ENCODE measurements around the gene FAM241A.
A peak's percentile ranks its signal among the peaks of the same experiment; 100 is the strongest.
"Not testable (repeated sequence)": the region's sequence is repeated elsewhere in the genome, so short reads cannot be mapped to it uniquely, and the experiment has no call there.

FAM241A gene

GRCh38 chr4:112145326-112145789 lies at the start of gene FAM241A:
FAM241A (plus strand) TSS chr4:112145454; CDS start chr4:112145581, 127 bp downstream.
- peak; percentile 83 for DNase-seq

DNA sequence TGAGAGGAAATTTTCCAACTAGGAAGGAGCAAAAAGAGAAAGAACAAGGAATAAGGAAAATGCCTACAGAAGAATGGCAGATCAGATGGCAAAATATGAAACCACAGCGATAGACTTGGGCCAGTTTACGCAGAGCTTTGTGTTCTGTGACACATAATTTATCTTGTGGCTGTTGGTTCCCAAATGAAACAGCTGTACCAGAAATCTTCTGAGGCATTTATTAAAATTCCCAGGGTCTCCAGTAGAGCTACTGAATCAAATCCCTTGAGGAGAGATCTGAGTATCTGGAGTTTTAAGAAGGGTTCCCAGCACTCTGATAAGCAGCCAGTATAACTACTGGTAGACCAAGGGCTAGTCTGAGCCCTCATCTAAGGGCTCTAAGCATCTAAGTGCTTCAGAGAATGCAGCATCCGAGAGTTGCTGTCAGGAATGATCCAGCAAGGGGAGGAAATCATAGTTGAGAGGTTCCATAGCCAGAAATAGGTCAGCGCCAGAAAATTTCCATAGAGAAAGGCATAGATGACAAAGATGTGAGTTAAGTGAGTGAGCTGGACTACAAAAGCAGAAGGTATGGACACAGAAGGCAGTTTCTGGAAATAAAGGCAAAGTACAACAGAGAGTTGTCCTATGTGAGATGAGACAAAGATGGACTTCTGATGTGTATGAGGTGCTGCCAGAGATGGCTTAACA lies 46.3 kb upstream of the FAM241A start:
- DNase-seq = no peak

DNA sequence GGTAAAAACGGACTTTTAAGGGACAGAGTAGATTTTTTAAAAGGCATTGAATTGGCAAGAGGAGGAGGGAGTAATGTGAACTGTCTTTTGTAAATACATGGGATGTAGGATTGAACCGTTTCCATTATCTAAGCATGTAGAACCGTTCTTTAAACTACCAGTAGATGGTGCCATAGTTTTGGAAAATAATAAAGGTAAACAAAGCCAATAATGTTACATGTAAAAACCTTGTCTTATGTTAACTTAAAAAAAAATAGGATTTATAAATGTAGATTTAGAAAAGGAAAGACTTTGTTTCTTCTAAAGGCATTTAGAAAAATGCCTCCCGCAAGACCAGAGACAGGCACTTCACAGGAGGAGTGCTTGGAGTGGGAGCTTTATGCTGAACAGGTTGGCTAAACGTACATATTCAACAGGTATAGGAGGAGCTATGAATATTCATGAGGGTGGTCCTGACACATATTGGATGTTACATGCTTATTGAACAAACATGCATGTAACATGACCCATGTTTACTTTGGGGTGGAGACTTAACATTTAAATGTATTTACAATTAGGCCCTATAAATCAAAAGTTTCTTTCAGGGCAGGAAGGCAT lies 45.5 kb upstream of the FAM241A start:
- DNase-seq = peak; percentile 60

- DNase-seq = no peak
Measured at GRCh38 chr4:112102875-112103370, 42.3 kb upstream of the FAM241A start.

- no peak for DNase-seq
Measured at GRCh38 chr4:112105201-112105969, 39.9 kb upstream of the FAM241A start.

GRCh38 chr4:112109360-112110058 lies 35.7 kb upstream of the FAM241A start:
- DNase-seq = peak; percentile 84

DNA sequence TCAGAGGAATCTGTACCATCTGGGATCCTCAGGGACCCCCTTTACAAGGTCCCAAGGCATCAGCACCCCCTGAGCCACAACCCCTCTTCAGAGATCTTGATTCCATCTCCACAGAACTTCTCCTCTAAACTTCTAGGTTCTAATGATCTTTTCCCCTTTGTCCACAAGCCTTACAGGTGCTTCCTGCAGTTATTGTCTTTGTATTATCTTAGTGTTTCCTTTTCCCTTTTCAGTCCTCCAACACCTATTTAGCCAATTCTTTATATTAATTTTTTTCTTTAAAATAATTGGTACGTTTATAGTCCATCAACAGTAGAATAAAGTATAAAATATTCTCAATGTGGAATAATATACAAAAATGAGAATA lies 35.2 kb upstream of the FAM241A start:
- no peak for DNase-seq

DNA sequence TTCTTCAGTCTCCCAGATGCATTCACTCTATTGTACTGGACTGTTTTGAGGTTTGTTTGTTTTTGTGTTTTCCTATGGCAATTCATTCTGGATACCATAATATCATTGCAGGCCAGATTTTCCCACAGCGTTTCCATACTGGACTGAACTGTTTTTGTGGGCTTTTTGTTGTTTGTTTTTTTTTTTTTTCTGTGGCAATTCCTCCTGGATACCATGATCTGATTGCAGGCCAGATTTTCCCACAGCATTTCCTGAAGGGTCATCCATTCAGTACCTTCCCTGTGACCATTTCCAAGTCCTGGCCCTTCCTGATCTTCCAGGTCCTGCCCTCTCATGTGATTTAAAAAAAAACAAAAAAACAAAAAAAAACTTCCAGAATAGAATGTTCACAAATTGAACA lies 33.9 kb upstream of the FAM241A start:
- no peak for DNase-seq

DNA sequence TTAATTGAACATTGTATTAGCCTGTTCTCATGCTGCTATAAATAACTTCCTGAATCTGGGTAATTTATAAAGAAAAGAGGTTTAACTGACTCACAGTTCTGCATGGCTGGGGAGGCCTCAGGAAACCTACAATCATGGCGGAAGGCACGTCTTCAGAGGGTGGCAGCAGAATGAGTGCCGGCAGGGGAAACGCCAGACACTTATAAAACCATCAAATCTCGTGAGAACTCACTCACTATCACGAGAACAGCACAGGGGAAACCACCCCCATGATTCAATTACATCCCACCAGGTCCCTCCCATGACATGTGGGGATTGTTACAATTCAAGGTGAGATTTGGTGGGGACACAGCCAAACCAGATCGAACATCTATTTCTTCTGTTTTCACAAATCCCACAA lies 33.2 kb upstream of the FAM241A start:
- DNase-seq = not testable (repeated sequence)

GRCh38 chr4:112112590-112113170 lies 32.6 kb upstream of the FAM241A start:
- DNase-seq = no peak

GRCh38 chr4:112113864-112114263 lies 31.4 kb upstream of the FAM241A start:
- DNase-seq = peak; percentile 59

- DNase-seq = no peak
Measured at GRCh38 chr4:112114452-112114851, 30.8 kb upstream of the FAM241A start.

GRCh38 chr4:112118742-112119352 lies 26.4 kb upstream of the FAM241A start:
- no peak for DNase-seq

- DNase-seq = peak; percentile 74
Measured at GRCh38 chr4:112119353-112119783, 25.9 kb upstream of the FAM241A start.

GRCh38 chr4:112120021-112120420 lies 25.2 kb upstream of the FAM241A start:
- no peak for DNase-seq

GRCh38 chr4:112125416-112125815 lies 19.8 kb upstream of the FAM241A start:
- DNase-seq = no peak

DNA sequence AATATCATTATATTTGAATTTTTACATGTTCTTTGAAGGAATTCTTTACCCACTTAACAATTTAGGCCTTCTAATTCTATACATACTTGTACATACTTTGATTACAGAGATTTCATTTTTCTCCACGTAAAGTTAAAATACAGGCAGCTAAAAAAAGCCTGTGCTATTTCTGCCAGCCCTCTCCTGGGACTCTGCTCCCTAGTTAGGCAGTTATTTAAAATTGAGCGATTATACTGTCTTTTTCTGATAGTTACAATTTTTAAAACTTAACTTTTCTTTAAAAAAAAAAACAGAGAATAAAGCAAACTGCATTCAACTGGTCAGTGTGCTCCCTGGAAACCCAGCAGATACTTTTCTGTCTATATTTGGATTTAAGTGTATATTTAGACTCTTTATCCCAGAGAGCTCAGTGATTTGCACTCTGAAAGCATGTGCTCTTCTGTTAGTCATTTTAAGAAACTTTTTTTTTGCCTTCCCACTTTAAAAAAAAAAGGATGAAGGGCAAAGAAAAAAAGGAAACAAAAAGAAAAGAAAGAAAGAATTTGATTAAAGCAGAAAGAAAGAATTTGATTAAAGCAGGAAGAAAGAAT lies 18.1 kb upstream of the FAM241A start:
- no peak for DNase-seq

- no peak for DNase-seq
Measured at GRCh38 chr4:112127803-112128202, 17.5 kb upstream of the FAM241A start.

DNA sequence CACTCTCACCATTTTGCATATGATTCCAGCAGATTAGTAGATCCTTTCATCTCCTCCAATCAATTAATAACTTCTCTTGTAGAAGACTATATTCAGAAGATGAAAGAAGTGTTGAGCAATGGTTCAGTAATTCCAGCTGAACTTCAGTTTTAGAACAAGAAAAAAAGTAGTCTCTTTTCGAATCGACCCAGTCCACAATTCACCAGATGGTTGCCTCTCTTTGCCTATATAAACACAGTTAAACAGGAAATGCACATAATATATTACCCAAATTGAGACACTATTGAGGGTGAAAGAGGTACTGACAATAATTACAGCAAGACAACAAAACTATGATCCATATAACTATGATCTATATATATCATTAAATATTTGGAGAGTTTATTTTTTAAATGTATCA lies 16.8 kb upstream of the FAM241A start:
- no peak for DNase-seq

GRCh38 chr4:112130906-112131305 lies 14.3 kb upstream of the FAM241A start:
- no peak for DNase-seq

- no peak for DNase-seq
Measured at GRCh38 chr4:112136551-112136950, 8.7 kb upstream of the FAM241A start.

- DNase-seq = no peak
Measured at GRCh38 chr4:112138538-112138937, 6.7 kb upstream of the FAM241A start.

All from inflammatory macrophage treated with lipopolysaccharide for 4 hours (primary cell).